CD4-positive, alpha-beta memory T cell (primary cell): ENCODE results near the gene HSPA2. TPM values are rescaled to one million over a fixed set of nuclear protein-coding genes. Genes with fewer than 3 reads are reported as not detected.

Experiments
- CTCF ChIA-PET: fragments of 350-600 bp; sonication (Branson Sonifier 250); formaldehyde crosslinking; loops from one replicate; lab custom pipeline; 2021; ENCODE audit warnings: inconsistent platforms; ENCODE audit not compliant: partially characterized antibody; lab: Charles Lee
- POLR2A ChIA-PET: fragments of 350-600 bp; sonication (Branson Sonifier 250); formaldehyde crosslinking; loops from one replicate; lab custom pipeline; 2021; ENCODE audit not compliant: partially characterized antibody; lab: Charles Lee
- DNase-seq, 5 donors: peaks; one replicate each; pipeline versions ENCODE4 v3.0.0 to v3.0.0-alpha.2; 2020 to 2022; ENCODE audit warnings: mixed read lengths in 1 of 5
- H3K27ac ChIP-seq: one replicate; pipeline ENCODE4 v1.7.0; 2013; ENCODE audit warnings: low read depth, low read length
- H3K27me3 ChIP-seq: 2 replicates; pipeline ENCODE4 v1.7.0; 2013; ENCODE audit warnings: mild to moderate bottlenecking, low read length, moderate library complexity; ENCODE audit not compliant: insufficient read depth
- H3K36me3 ChIP-seq: 2 replicates; pipeline ENCODE4 v1.7.0; 2013; ENCODE audit warnings: mild to moderate bottlenecking, low read length, moderate library complexity; ENCODE audit not compliant: insufficient read depth
- H3K4me1 ChIP-seq: 2 replicates; pipeline ENCODE4 v1.7.0; 2013; ENCODE audit warnings: mild to moderate bottlenecking, low read length, moderate library complexity; ENCODE audit not compliant: insufficient read depth
- H3K4me3 ChIP-seq, 2 donors: one replicate each; pipeline ENCODE4 v1.7.0; 2013; ENCODE audit warnings: low read length in 2 of 2, mild to moderate bottlenecking in 1 of 2
- H3K9me3 ChIP-seq, 2 donors: one replicate each; pipeline ENCODE4 v1.7.0; 2013; ENCODE audit warnings: low read length in 2 of 2, control low read depth in 1 of 2; ENCODE audit not compliant: control insufficient read depth in 1 of 2
- H3K27ac Mint-ChIP-seq, 7 donors: one replicate each; pipeline ENCODE4 v1.8.0; 2020 to 2021; ENCODE audit warnings: mixed read lengths in 7 of 7, mild to moderate bottlenecking in 6 of 7, inconsistent platforms in 3 of 7, moderate library complexity in 3 of 7
- H3K27me3 Mint-ChIP-seq, 2 donors: one replicate each; pipeline ENCODE4 v1.8.0; 2020 to 2021; ENCODE audit warnings: mixed read lengths in 2 of 2
- H3K36me3 Mint-ChIP-seq, 2 donors: one replicate each; pipeline ENCODE4 v1.8.0; 2020 to 2021; ENCODE audit warnings: mixed read lengths in 2 of 2, inconsistent platforms in 1 of 2, mild to moderate bottlenecking in 1 of 2
- H3K4me1 Mint-ChIP-seq, 4 donors: one replicate each; pipeline ENCODE4 v1.8.0; 2020 to 2021; ENCODE audit warnings: mixed read lengths in 4 of 4, mild to moderate bottlenecking in 1 of 4
- H3K4me3 Mint-ChIP-seq, 8 donors: one replicate each; pipeline ENCODE4 v1.8.0; 2020 to 2021; ENCODE audit warnings: mixed read lengths in 8 of 8, mild to moderate bottlenecking in 7 of 8, moderate library complexity in 6 of 8, inconsistent platforms in 3 of 8
- H3K9me3 Mint-ChIP-seq, 8 donors: one replicate each; pipeline ENCODE4 v1.8.0; 2020 to 2021; ENCODE audit warnings: mixed read lengths in 8 of 8, mild to moderate bottlenecking in 5 of 8, inconsistent platforms in 3 of 8, moderate library complexity in 1 of 8
- intact Hi-C: fragments of 100-400 bp; cut with micrococcal nuclease; formaldehyde crosslinking; loops from one replicate; pipeline ENCODE4 v1.15.1; 2023
- polyA plus RNA-seq, 2 donors: library from polyadenylated mRNA; unstranded; fragments of 300-500 nt; fragmentation: Illumina TruSeq; gene quantifications; one replicate each; pipeline ENCODE4 v1.2.3, GENCODE V29; 2021
- total RNA-seq, 2 experiments: library from RNA; stranded (reverse); gene quantifications; one replicate each; pipeline ENCODE4 v1.2.3, GENCODE V29; 2021

The HSPA2 gene
- total and polyA plus RNA-seq, 4 experiments from 2014 or later, result 0.37 to 1.5 (median 0.86) TPM

GRCh38 chr14:64580467-64580866 is 39.9 kb downstream of the HSPA2 start:
- H3K27me3 ChIP-seq, result no peaks in the 10 kb centered on the region
- CTCF ChIA-PET, result interaction anchor here (1.0 kb wide), 1 partner anchor 38 kb away, joined by 3 read pairs; no protein-coding TSS in a partner anchor
- H3K36me3 ChIP-seq, result no peaks in the 10 kb centered on the region
- no peak overlapping the region for H3K27ac Mint-ChIP-seq
- POLR2A ChIA-PET, result no interaction called here
- no peak overlapping the region for H3K4me3 Mint-ChIP-seq
- no peaks in the 10 kb centered on the region for H3K9me3 ChIP-seq
- H3K4me1 ChIP-seq, result no peaks in the 10 kb centered on the region
- no peaks in the 10 kb centered on the region for H3K27me3 Mint-ChIP-seq
- no peaks in the 10 kb centered on the region for H3K36me3 Mint-ChIP-seq
- no peak overlapping the region for H3K27ac ChIP-seq
- no peaks in the 10 kb centered on the region for H3K9me3 Mint-ChIP-seq
- no peak overlapping the region for H3K4me3 ChIP-seq
- DNase-seq, result no peak
- H3K4me1 Mint-ChIP-seq, result no peaks in the 10 kb centered on the region
- intact Hi-C loops, result no loop called here

- H3K9me3 ChIP-seq, result no peaks in the 10 kb centered on the region
- H3K4me1 ChIP-seq, result no peaks in the 10 kb centered on the region
- no peak overlapping the region for H3K27ac ChIP-seq
- H3K36me3 ChIP-seq, result no peaks in the 10 kb centered on the region
- no peaks in the 10 kb centered on the region for H3K27me3 ChIP-seq
- H3K27me3 Mint-ChIP-seq, result no peaks in the 10 kb centered on the region
- no peaks in the 10 kb centered on the region for H3K36me3 Mint-ChIP-seq
- DNase-seq, result no peak
- ChIA-PET CTCF (interaction anchor here (1.0 kb wide), 1 partner anchor 39 kb away, joined by 3 read pairs; no protein-coding TSS in a partner anchor), POLR2A (no interaction called here)
- H3K9me3 Mint-ChIP-seq, result no peaks in the 10 kb centered on the region
- no peaks in the 10 kb centered on the region for H3K4me1 Mint-ChIP-seq
- no peak overlapping the region for H3K4me3 Mint-ChIP-seq
- H3K4me3 ChIP-seq, result no peak overlapping the region
- no peak overlapping the region for H3K27ac Mint-ChIP-seq
- intact Hi-C loops, result no loop called here
Observed at GRCh38 chr14:64581363-64581762, 40.8 kb downstream of the HSPA2 start.

- Mint-ChIP-seq H3K4me1 (no peaks in the 10 kb centered on the region), H3K9me3 (no peaks in the 10 kb centered on the region), H3K36me3 (no peaks in the 10 kb centered on the region), H3K27ac (no peak overlapping the region), H3K4me3 (no peak overlapping the region), H3K27me3 (no peaks in the 10 kb centered on the region)
- Histone ChIP-seq H3K4me3 (no peak overlapping the region), H3K4me1 (no peaks in the 10 kb centered on the region), H3K9me3 (no peaks in the 10 kb centered on the region), H3K36me3 (no peaks in the 10 kb centered on the region), H3K27ac (no peak overlapping the region), H3K27me3 (no peaks in the 10 kb centered on the region)
- no peak for DNase-seq
- ChIA-PET CTCF (no interaction called here), POLR2A (no interaction called here)
- intact Hi-C loops, result no loop called here
Observed at GRCh38 chr14:64581817-64582216, 41.3 kb downstream of the HSPA2 start.

GRCh38 chr14:64584190-64584589 is 43.6 kb downstream of the HSPA2 start:
- H3K4me1 ChIP-seq, result no peaks in the 10 kb centered on the region
- ChIA-PET POLR2A (no interaction called here), CTCF (no interaction called here)
- no peaks in the 10 kb centered on the region for H3K36me3 Mint-ChIP-seq
- H3K27ac Mint-ChIP-seq, result no peak overlapping the region
- no peaks in the 10 kb centered on the region for H3K9me3 Mint-ChIP-seq
- H3K27me3 ChIP-seq, result no peaks in the 10 kb centered on the region
- H3K36me3 ChIP-seq, result no peaks in the 10 kb centered on the region
- intact Hi-C loops, result no loop called here
- no peaks in the 10 kb centered on the region for H3K4me1 Mint-ChIP-seq
- no peaks in the 10 kb centered on the region for H3K9me3 ChIP-seq
- no peak for DNase-seq
- H3K27me3 Mint-ChIP-seq, result peaks cover 0 to 3% of the 10 kb centered on the region in 2 donors
- no peak overlapping the region for H3K4me3 ChIP-seq
- no peak overlapping the region for H3K27ac ChIP-seq
- H3K4me3 Mint-ChIP-seq, result no peak overlapping the region

- Histone ChIP-seq H3K4me1 (no peaks in the 10 kb centered on the region), H3K9me3 (no peaks in the 10 kb centered on the region), H3K27me3 (no peaks in the 10 kb centered on the region), H3K36me3 (no peaks in the 10 kb centered on the region), H3K4me3 (no peak overlapping the region), H3K27ac (no peak overlapping the region)
- peaks cover 5 to 6% of the 10 kb centered on the region in 2 donors for H3K27me3 Mint-ChIP-seq
- H3K4me1 Mint-ChIP-seq, result no peaks in the 10 kb centered on the region
- POLR2A ChIA-PET, result interaction anchor here (0.6 kb wide), 1 partner anchor 534 kb away, joined by 3 read pairs; no protein-coding TSS in a partner anchor
- no peaks in the 10 kb centered on the region for H3K36me3 Mint-ChIP-seq
- intact Hi-C loops, result no loop called here
- H3K4me3 Mint-ChIP-seq, result no peak overlapping the region
- H3K9me3 Mint-ChIP-seq, result peaks cover 0 to 3% (median 0%) of the 10 kb centered on the region in 8 donors
- no peak for DNase-seq
- CTCF ChIA-PET, result no interaction called here
- no peak overlapping the region for H3K27ac Mint-ChIP-seq
Observed at GRCh38 chr14:64591809-64592208, 51.3 kb downstream of the HSPA2 start.

Other genes with a start within 250 kb of the HSPA2 start
- not detected for gene ESR2, start 246.4 kb upstream of the HSPA2 start, total RNA-seq
- under 1 TPM; 0.12 to 0.59 TPM for gene ESR2, start 246.4 kb upstream of the HSPA2 start, polyA plus RNA-seq
- 10 to 100 TPM; 27.9 to 29.8 TPM for gene MTHFD1, start 152.4 kb upstream of the HSPA2 start, total RNA-seq
- 10 to 100 TPM; 42.2 to 48.3 TPM for gene MTHFD1, start 152.4 kb upstream of the HSPA2 start, polyA plus RNA-seq
- gene AKAP5, start 75.2 kb upstream of the HSPA2 start, total RNA-seq, result under 1 TPM; 0.14 to 0.20 TPM
- gene AKAP5, start 75.2 kb upstream of the HSPA2 start, polyA plus RNA-seq, result under 1 TPM in 1 of 2 donors, not detected in 1; 0.11 TPM
- 10 to 100 TPM; 84.1 to 87.5 TPM for gene ZBTB25, start 36.9 kb upstream of the HSPA2 start, total RNA-seq
- 10 to 100 TPM; 34.0 to 36.7 TPM for gene ZBTB25, start 36.9 kb upstream of the HSPA2 start, polyA plus RNA-seq
- 100 to 1,000 TPM; 104 to 107 TPM for gene ZBTB1, start 36.0 kb upstream of the HSPA2 start, total RNA-seq
- gene ZBTB1, start 36.0 kb upstream of the HSPA2 start, polyA plus RNA-seq, result 10 to 100 TPM; 49.7 to 86.5 TPM
- gene PPP1R36, start 9.2 kb downstream of the HSPA2 start, total RNA-seq, result not detected
- gene PPP1R36, start 9.2 kb downstream of the HSPA2 start, polyA plus RNA-seq, result under 1 TPM in 1 of 2 donors, not detected in 1; 0.49 TPM
- 10 to 100 TPM; 53.3 to 56.5 TPM for gene PLEKHG3, start 163.7 kb downstream of the HSPA2 start, total RNA-seq
- 10 to 100 TPM; 10.8 to 62.6 TPM for gene PLEKHG3, start 163.7 kb downstream of the HSPA2 start, polyA plus RNA-seq